Measurements from ENCODE around the gene NETO1. TPM values are rescaled to one million over a fixed set of nuclear protein-coding genes. Genes with fewer than 3 reads are reported as not detected.
A peak's percentile ranks its signal among the peaks of the same experiment; 100 is the strongest.

The NETO1 gene
- total RNA-seq, 1 experiment from 2014 or later = 12.9 TPM

- Histone ChIP-seq H3K27me3 (ENCODE audit: low read length) (no peaks in the 10 kb centered on the region), H3K4me3 (ENCODE audit: low read length) (peak overlapping the region; percentile 79), H3K9ac (ENCODE audit: low read length) (0 out of 2 replicates have a peak overlapping the region, but pooled peaks have one; percentile 9), H3F3A (ENCODE audit: low read length, unreplicated experiment) (no peaks in the 10 kb centered on the region), H3K36me3 (ENCODE audit: low read depth, low read length) (no peaks in the 10 kb centered on the region), H3K4me2 (ENCODE audit: low read length) (peak overlapping the region; percentile 86), H4K20me1 (ENCODE audit: low read length) (no peaks in the 10 kb centered on the region), H3K79me2 (ENCODE audit: low read length) (0 out of 2 replicates have a peak, but pooled peaks cover 8% of the 10 kb centered on the region), H3K9me3 (ENCODE audit: low read length) (no peaks in the 10 kb centered on the region), H3K9me2 (replicated peaks; ENCODE audit: low read length) (no peaks in the 10 kb centered on the region), H3K4me1 (ENCODE audit: insufficient read depth, low read length) (peaks cover 13% of the 10 kb centered on the region), H3K27ac (ENCODE audit: low read length) (no peak overlapping the region), H2AFZ (ENCODE audit: low read length) (peak overlapping the region; percentile 92)
- BruUV-seq (replicated peaks) = TSS peak; percentile 67
- peak; percentile 12 for DNase-seq
- CTCF ChIA-PET = no interaction called here
- intact Hi-C loops (cut with micrococcal nuclease) = no loop called here
- POLR2A ChIA-PET (ENCODE audit: unreplicated experiment) = interaction anchor here (0.7 kb wide), 1 partner anchor 51 kb away, joined by 5 read pairs; no protein-coding TSS in a partner anchor
- ATAC-seq = peak; percentile 4
- no peak for TF ChIP-seq EZH2phosphoT487 (IDR thresholded peaks at IDR 0.05; ENCODE audit: borderline replicate concordance, low read length)
- no peak for TF ChIP-seq CTCF (conservative IDR thresholded peaks at IDR 0.05; ENCODE audit: low read depth, low read length)
- no peak for TF ChIP-seq EZH2 (IDR thresholded peaks at IDR 0.05; ENCODE audit: low read length, unreplicated experiment)
Observed at GRCh38 chr18:72866442-72866900, 1.3 kb downstream of the NETO1 start.

GRCh38 chr18:72863754-72864153 lies 4.0 kb downstream of the NETO1 start:
- Histone ChIP-seq H4K20me1 (ENCODE audit: low read length) (no peaks in the 10 kb centered on the region), H3K27ac (ENCODE audit: low read length) (no peak overlapping the region), H3K4me1 (ENCODE audit: insufficient read depth, low read length) (0 out of 2 replicates have a peak, but pooled peaks cover 4% of the 10 kb centered on the region), H3K9me3 (ENCODE audit: low read length) (no peaks in the 10 kb centered on the region), H2AFZ (ENCODE audit: low read length) (no peak overlapping the region), H3K27me3 (ENCODE audit: low read length) (no peaks in the 10 kb centered on the region), H3K9me2 (replicated peaks; ENCODE audit: low read length) (no peaks in the 10 kb centered on the region), H3K9ac (ENCODE audit: low read length) (no peak overlapping the region), H3K36me3 (ENCODE audit: low read depth, low read length) (no peaks in the 10 kb centered on the region), H3K79me2 (ENCODE audit: low read length) (0 out of 2 replicates have a peak, but pooled peaks cover 8% of the 10 kb centered on the region), H3F3A (ENCODE audit: low read length, unreplicated experiment) (no peaks in the 10 kb centered on the region), H3K4me3 (ENCODE audit: low read length) (no peak overlapping the region), H3K4me2 (ENCODE audit: low read length) (no peak overlapping the region)
- BruUV-seq (replicated peaks) = no TSS peak
- intact Hi-C loops (cut with micrococcal nuclease) = no loop called here
- DNase-seq (no peak), ATAC-seq (no peak)
- TF ChIP-seq EZH2phosphoT487 (IDR thresholded peaks at IDR 0.05; ENCODE audit: borderline replicate concordance, low read length) (no peak), EZH2 (IDR thresholded peaks at IDR 0.05; ENCODE audit: low read length, unreplicated experiment) (no peak), CTCF (conservative IDR thresholded peaks at IDR 0.05; ENCODE audit: low read depth, low read length) (no peak)
- ChIA-PET CTCF (no interaction called here), POLR2A (ENCODE audit: unreplicated experiment) (no interaction called here)

- Histone ChIP-seq H3K9me2 (replicated peaks; ENCODE audit: low read length) (no peaks in the 10 kb centered on the region), H3K4me2 (ENCODE audit: low read length) (no peak overlapping the region), H4K20me1 (ENCODE audit: low read length) (no peaks in the 10 kb centered on the region), H3K9ac (ENCODE audit: low read length) (no peak overlapping the region), H3K9me3 (ENCODE audit: low read length) (no peaks in the 10 kb centered on the region), H3K4me3 (ENCODE audit: low read length) (no peak overlapping the region), H3F3A (ENCODE audit: low read length, unreplicated experiment) (no peaks in the 10 kb centered on the region), H3K4me1 (ENCODE audit: insufficient read depth, low read length) (no peaks in the 10 kb centered on the region), H3K36me3 (ENCODE audit: low read depth, low read length) (no peaks in the 10 kb centered on the region), H3K27ac (ENCODE audit: low read length) (no peak overlapping the region), H3K27me3 (ENCODE audit: low read length) (no peaks in the 10 kb centered on the region), H2AFZ (ENCODE audit: low read length) (no peak overlapping the region), H3K79me2 (ENCODE audit: low read length) (no peaks in the 10 kb centered on the region)
- no peak for ATAC-seq
- ChIA-PET POLR2A (ENCODE audit: unreplicated experiment) (no interaction called here), CTCF (no interaction called here)
- no TSS peak for BruUV-seq (replicated peaks)
- no peak for DNase-seq
- intact Hi-C loops (cut with micrococcal nuclease) = no loop called here
- TF ChIP-seq EZH2 (IDR thresholded peaks at IDR 0.05; ENCODE audit: low read length, unreplicated experiment) (no peak), CTCF (conservative IDR thresholded peaks at IDR 0.05; ENCODE audit: low read depth, low read length) (no peak), EZH2phosphoT487 (IDR thresholded peaks at IDR 0.05; ENCODE audit: borderline replicate concordance, low read length) (no peak)
Observed at GRCh38 chr18:72859088-72859487, 8.7 kb downstream of the NETO1 start.

Measured in PC-3 (cell line).